Fibroblast of lung (primary cell): Measurements from ENCODE around the gene MYO1H.

Experiments
- EZH2 ChIP-seq: IDR thresholded peaks from 2 replicates; pipeline ENCODE4 v1.5.1; 2012; ENCODE audit warnings: low read length, control low read depth, mild to moderate bottlenecking; ENCODE audit errors: missing control alignments
- TF ChIP-seq, protein P1 (sequence below), 2 donors: IDR thresholded peaks in 1 of 2; conservative IDR thresholded peaks in 1 of 2; 1 replicate in 1 of 2; 2 replicates in 1 of 2; pipeline ENCODE4 v1.5.1; 2011 to 2012; ENCODE audit warnings: low read length in 2 of 2, control low read depth in 1 of 2, inconsistent platforms in 1 of 2, low read depth in 1 of 2, mild to moderate bottlenecking in 1 of 2

DNA sequence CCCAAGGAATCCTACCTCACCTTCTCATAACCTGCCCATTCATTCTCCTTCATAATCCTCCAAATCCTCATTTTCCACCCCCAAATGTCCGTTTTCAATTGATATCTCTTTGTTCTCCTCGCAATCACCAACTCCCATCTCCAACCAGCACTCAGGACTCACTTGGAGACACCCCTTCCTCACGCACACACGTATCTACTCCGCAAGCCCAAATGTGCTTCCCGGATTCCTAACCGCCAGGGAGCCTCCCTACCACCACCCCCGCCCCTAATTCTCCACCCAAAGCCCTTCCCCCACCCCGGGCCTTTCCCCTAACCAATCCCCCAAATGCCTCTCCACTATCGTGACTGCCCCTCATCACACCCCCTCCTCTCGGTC lies 129.1 kb downstream of the MYO1H start:
- TF ChIP-seq, protein P1, sequence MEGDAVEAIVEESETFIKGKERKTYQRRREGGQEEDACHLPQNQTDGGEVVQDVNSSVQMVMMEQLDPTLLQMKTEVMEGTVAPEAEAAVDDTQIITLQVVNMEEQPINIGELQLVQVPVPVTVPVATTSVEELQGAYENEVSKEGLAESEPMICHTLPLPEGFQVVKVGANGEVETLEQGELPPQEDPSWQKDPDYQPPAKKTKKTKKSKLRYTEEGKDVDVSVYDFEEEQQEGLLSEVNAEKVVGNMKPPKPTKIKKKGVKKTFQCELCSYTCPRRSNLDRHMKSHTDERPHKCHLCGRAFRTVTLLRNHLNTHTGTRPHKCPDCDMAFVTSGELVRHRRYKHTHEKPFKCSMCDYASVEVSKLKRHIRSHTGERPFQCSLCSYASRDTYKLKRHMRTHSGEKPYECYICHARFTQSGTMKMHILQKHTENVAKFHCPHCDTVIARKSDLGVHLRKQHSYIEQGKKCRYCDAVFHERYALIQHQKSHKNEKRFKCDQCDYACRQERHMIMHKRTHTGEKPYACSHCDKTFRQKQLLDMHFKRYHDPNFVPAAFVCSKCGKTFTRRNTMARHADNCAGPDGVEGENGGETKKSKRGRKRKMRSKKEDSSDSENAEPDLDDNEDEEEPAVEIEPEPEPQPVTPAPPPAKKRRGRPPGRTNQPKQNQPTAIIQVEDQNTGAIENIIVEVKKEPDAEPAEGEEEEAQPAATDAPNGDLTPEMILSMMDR (conservative IDR thresholded peaks at IDR 0.05 in 1 of 2, IDR thresholded peaks at IDR 0.05 in 1 of 2; ENCODE audit: low read depth in 1 of 2, low read length in 2 of 2), result no peak
- no peak for TF ChIP-seq EZH2
